Kidney capillary endothelial cell (primary cell): ENCODE measurements around the gene RIC1.
"Not testable (repeated sequence)": the region's sequence is repeated elsewhere in the genome, so short reads cannot be mapped to it uniquely, and the experiment has no call there.

ENCODE experiments used
- DNase-seq: peaks from one replicate; pipeline ENCODE4 v3.0.0-alpha.2; 2018; ENCODE audit warnings: low spot score

The RIC1 gene

GRCh38 chr9:5786370-5787127, 157.6 kb downstream of the RIC1 start:
- peak; percentile 12 for DNase-seq

- DNase-seq, result no peak
Observed at GRCh38 chr9:5787220-5787619, 158.3 kb downstream of the RIC1 start.

- DNase-seq, result no peak
Observed at GRCh38 chr9:5787759-5788302, 158.9 kb downstream of the RIC1 start.

- no peak for DNase-seq
Observed at GRCh38 chr9:5789489-5789888, 160.6 kb downstream of the RIC1 start.

GRCh38 chr9:5790923-5791322, 162.0 kb downstream of the RIC1 start:
- no peak for DNase-seq

- no peak for DNase-seq
Observed at GRCh38 chr9:5791870-5792269, 163.0 kb downstream of the RIC1 start.

- no peak for DNase-seq
Observed at GRCh38 chr9:5793812-5794211, 164.9 kb downstream of the RIC1 start.

- DNase-seq, result no peak
Observed at GRCh38 chr9:5796298-5796697, 167.4 kb downstream of the RIC1 start.

GRCh38 chr9:5798581-5798980, 169.7 kb downstream of the RIC1 start:
- DNase-seq, result no peak

GRCh38 chr9:5799314-5799713, 170.4 kb downstream of the RIC1 start:
- peak; percentile 42 for DNase-seq

- DNase-seq, result not testable (repeated sequence)
Observed at GRCh38 chr9:5800378-5800777, 171.5 kb downstream of the RIC1 start.

GRCh38 chr9:5800969-5801738, 172.2 kb downstream of the RIC1 start:
- no peak for DNase-seq

GRCh38 chr9:5801739-5802113, 172.8 kb downstream of the RIC1 start:
- no peak for DNase-seq

GRCh38 chr9:5805478-5805877, 176.6 kb downstream of the RIC1 start:
- DNase-seq, result no peak

GRCh38 chr9:5811751-5812150, 182.8 kb downstream of the RIC1 start:
- DNase-seq, result no peak

GRCh38 chr9:5813824-5814223, 184.9 kb downstream of the RIC1 start:
- no peak for DNase-seq

- no peak for DNase-seq
Observed at GRCh38 chr9:5815461-5815860, 186.6 kb downstream of the RIC1 start.

- DNase-seq, result no peak
Observed at GRCh38 chr9:5817862-5818261, 189.0 kb downstream of the RIC1 start.

GRCh38 chr9:5818424-5819142, 189.7 kb downstream of the RIC1 start:
- no peak for DNase-seq

- no peak for DNase-seq
Observed at GRCh38 chr9:5819174-5819573, 190.3 kb downstream of the RIC1 start.

- no peak for DNase-seq
Observed at GRCh38 chr9:5820425-5820824, 191.5 kb downstream of the RIC1 start.

- no peak for DNase-seq
Observed at GRCh38 chr9:5825223-5825622, 196.3 kb downstream of the RIC1 start.
